NAMALWA (cell line): Measurements from ENCODE around the gene C4orf46.
"Not testable (repeated sequence)": the region's sequence is repeated elsewhere in the genome, so short reads cannot be mapped to it uniquely, and the experiment has no call there.

Experiments used
- DNase-seq: peaks from one replicate; pipeline ENCODE4 v3.0.0-alpha.2; 2015; ENCODE audit warnings: low spot score

C4orf46 gene

GRCh38 chr4:158671665-158671914 is at the start of gene C4orf46:
Gene C4orf46, minus strand, starts transcription at chr4:158671887. Its CDS starts 86 bp downstream, at chr4:158671801.
- no peak for DNase-seq

GRCh38 chr4:158715802-158716201 is 44.1 kb upstream of the C4orf46 start:
- DNase-seq = no peak

- DNase-seq = no peak
These were observed 43.2 kb upstream of the C4orf46 start for GRCh38 chr4:158714937-158715336.

GRCh38 chr4:158712622-158713021 is 40.9 kb upstream of the C4orf46 start:
- not testable (repeated sequence) for DNase-seq

GRCh38 chr4:158710814-158711213 is 39.1 kb upstream of the C4orf46 start:
- no peak for DNase-seq

GRCh38 chr4:158704274-158704673 is 32.6 kb upstream of the C4orf46 start:
- no peak for DNase-seq

GRCh38 chr4:158688813-158689212 is 17.1 kb upstream of the C4orf46 start:
- DNase-seq = no peak

- DNase-seq = no peak
These were observed 10.4 kb upstream of the C4orf46 start for GRCh38 chr4:158682066-158682465.

GRCh38 chr4:158681629-158682028 is 9.9 kb upstream of the C4orf46 start:
- DNase-seq = no peak

GRCh38 chr4:158678767-158679166 is 7.1 kb upstream of the C4orf46 start:
- DNase-seq = no peak

GRCh38 chr4:158676076-158676475 is 4.4 kb upstream of the C4orf46 start:
- DNase-seq = no peak

GRCh38 chr4:158673633-158674032 is 1.9 kb upstream of the C4orf46 start:
- DNase-seq = no peak

GRCh38 chr4:158671915-158672806 is 474 bp upstream of the C4orf46 start, which contains the start of gene ETFDH:
Gene ETFDH, plus strand, starts transcription at chr4:158672296. Its CDS starts 161 bp downstream, at chr4:158672457.
- DNase-seq = peak; percentile 100

- DNase-seq = peak; percentile 72
These were observed 567 bp downstream of the C4orf46 start for GRCh38 chr4:158670975-158671664.

GRCh38 chr4:158669310-158669709 is 2.4 kb downstream of the C4orf46 start:
- no peak for DNase-seq

GRCh38 chr4:158667651-158668198 is 4.0 kb downstream of the C4orf46 start:
- DNase-seq = peak; percentile 62

GRCh38 chr4:158666892-158667291 is 4.8 kb downstream of the C4orf46 start:
- DNase-seq = no peak

GRCh38 chr4:158664806-158665205 is 6.9 kb downstream of the C4orf46 start:
- DNase-seq = no peak

GRCh38 chr4:158663707-158664625 is 7.7 kb downstream of the C4orf46 start:
- DNase-seq = not testable (repeated sequence)

GRCh38 chr4:158663255-158663654 is 8.4 kb downstream of the C4orf46 start:
- DNase-seq = not testable (repeated sequence)

- no peak for DNase-seq
These were observed 14.4 kb downstream of the C4orf46 start for GRCh38 chr4:158657291-158657690.

- no peak for DNase-seq
These were observed 15.2 kb downstream of the C4orf46 start for GRCh38 chr4:158656439-158656838.
